ENCODE measurements around the gene KCNH6.

KCNH6 gene

DNA sequence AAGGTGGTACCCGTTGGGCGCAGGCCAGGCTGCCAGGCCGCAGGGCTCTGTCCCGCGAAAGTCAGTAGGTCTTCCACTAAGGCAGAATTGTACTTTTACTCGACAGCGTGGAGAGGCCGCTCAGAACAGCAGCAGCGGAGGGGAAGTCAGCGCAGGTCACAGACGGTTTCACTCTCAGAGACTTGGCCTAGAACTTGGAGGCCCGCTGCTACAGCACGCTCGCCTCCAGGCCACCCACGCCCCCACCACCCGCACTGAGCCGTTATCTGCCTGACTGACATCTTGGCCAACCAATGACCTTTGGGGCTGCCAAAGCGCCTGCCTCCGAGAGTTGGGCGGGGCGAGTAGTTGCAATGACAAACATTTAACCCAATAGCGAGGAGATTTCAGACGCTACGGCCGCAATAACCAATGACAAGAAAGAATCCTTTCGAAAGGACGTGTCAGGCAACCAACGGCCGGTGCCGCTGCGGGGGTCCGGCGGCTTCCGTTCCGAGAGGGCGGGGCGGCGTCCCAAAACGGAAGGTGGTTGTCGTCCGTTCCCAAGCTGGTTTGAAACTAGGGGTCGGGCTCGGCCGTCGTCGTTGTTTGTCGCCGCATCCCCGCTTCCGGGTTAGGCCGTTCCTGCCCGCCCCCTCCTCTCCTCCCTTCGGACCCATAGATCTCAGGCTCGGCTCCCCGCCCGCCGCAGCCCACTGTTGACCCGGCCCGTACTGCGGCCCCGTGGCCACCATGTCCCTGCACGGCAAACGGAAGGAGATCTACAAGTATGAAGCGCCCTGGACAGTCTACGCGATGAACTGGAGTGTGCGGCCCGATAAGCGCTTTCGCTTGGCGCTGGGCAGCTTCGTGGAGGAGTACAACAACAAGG, 27.0 kb downstream of the KCNH6 start, which contains the start of gene DCAF7 (continued):
- TF ChIP-seq, protein P1, sequence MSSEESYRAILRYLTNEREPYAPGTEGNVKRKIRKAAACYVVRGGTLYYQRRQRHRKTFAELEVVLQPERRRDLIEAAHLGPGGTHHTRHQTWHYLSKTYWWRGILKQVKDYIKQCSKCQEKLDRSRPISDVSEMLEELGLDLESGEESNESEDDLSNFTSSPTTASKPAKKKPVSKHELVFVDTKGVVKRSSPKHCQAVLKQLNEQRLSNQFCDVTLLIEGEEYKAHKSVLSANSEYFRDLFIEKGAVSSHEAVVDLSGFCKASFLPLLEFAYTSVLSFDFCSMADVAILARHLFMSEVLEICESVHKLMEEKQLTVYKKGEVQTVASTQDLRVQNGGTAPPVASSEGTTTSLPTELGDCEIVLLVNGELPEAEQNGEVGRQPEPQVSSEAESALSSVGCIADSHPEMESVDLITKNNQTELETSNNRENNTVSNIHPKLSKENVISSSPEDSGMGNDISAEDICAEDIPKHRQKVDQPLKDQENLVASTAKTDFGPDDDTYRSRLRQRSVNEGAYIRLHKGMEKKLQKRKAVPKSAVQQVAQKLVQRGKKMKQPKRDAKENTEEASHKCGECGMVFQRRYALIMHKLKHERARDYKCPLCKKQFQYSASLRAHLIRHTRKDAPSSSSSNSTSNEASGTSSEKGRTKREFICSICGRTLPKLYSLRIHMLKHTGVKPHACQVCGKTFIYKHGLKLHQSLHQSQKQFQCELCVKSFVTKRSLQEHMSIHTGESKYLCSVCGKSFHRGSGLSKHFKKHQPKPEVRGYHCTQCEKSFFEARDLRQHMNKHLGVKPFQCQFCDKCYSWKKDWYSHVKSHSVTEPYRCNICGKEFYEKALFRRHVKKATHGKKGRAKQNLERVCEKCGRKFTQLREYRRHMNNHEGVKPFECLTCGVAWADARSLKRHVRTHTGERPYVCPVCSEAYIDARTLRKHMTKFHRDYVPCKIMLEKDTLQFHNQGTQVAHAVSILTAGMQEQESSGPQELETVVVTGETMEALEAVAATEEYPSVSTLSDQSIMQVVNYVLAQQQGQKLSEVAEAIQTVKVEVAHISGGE (tag by site-specific recombination; conservative IDR thresholded peaks at IDR 0.05; ENCODE audit: low read depth), result peak; percentile 90
- TF ChIP-seq, protein P2, sequence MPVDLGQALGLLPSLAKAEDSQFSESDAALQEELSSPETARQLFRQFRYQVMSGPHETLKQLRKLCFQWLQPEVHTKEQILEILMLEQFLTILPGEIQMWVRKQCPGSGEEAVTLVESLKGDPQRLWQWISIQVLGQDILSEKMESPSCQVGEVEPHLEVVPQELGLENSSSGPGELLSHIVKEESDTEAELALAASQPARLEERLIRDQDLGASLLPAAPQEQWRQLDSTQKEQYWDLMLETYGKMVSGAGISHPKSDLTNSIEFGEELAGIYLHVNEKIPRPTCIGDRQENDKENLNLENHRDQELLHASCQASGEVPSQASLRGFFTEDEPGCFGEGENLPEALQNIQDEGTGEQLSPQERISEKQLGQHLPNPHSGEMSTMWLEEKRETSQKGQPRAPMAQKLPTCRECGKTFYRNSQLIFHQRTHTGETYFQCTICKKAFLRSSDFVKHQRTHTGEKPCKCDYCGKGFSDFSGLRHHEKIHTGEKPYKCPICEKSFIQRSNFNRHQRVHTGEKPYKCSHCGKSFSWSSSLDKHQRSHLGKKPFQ (tag by site-specific recombination; IDR thresholded peaks at IDR 0.05), result no peak
- TF ChIP-seq ZXDB (tag by site-specific recombination; IDR thresholded peaks at IDR 0.05), result peak; percentile 82
- TF ChIP-seq ZNF114 (tag by site-specific recombination; IDR thresholded peaks at IDR 0.05), result no peak
- no peak for TF ChIP-seq ZNF19 (tag by site-specific recombination; IDR thresholded peaks at IDR 0.05; ENCODE audit: low read depth)
- no peak for TF ChIP-seq ZNF292 (tag by site-specific recombination; IDR thresholded peaks at IDR 0.05; ENCODE audit: borderline replicate concordance, low read depth)
- TF ChIP-seq ZNF510 (tag by site-specific recombination; IDR thresholded peaks at IDR 0.05; ENCODE audit: insufficient replicate concordance), result no peak
- no peak for TF ChIP-seq SALL2 (tag by site-specific recombination; IDR thresholded peaks at IDR 0.05; ENCODE audit: borderline replicate concordance)
- TF ChIP-seq ZNF76 (tag by site-specific recombination; IDR thresholded peaks at IDR 0.05; ENCODE audit: borderline replicate concordance, low read depth), result peak; percentile 43
- TF ChIP-seq ZBTB20 (tag by site-specific recombination; IDR thresholded peaks at IDR 0.05), result peak; percentile 63
- peak; percentile 37; the same call in 1 of the 2 replicates for TF ChIP-seq WT1 (tag by site-specific recombination; IDR thresholded peaks at IDR 0.05)
- TF ChIP-seq ZNF768 (tag by site-specific recombination; IDR thresholded peaks at IDR 0.05), result no peak; the same call in 1 of the 2 replicates
- TF ChIP-seq ZNF341 (tag by site-specific recombination; IDR thresholded peaks at IDR 0.05; ENCODE audit: low read depth), result peak; percentile 100
- TF ChIP-seq ZNF561 (tag by site-specific recombination; IDR thresholded peaks at IDR 0.05; ENCODE audit: borderline replicate concordance), result peak; percentile 86; the same call in 1 of the 2 replicates
- 0 out of 2 replicates have a peak, but pooled peaks have one; percentile 5 for TF ChIP-seq INSM2 (tag by site-specific recombination; IDR thresholded peaks at IDR 0.05)
- no peak for TF ChIP-seq ZNF214 (tag by site-specific recombination; IDR thresholded peaks at IDR 0.05; ENCODE audit: borderline replicate concordance)
- TF ChIP-seq PATZ1 (tag by site-specific recombination; IDR thresholded peaks at IDR 0.05), result peak; percentile 96
- TF ChIP-seq ZNF629 (tag by site-specific recombination; IDR thresholded peaks at IDR 0.05), result peak; percentile 46; the same call in 1 of the 2 replicates
- TF ChIP-seq ZBTB17 (tag by site-specific recombination; IDR thresholded peaks at IDR 0.05), result peak; percentile 66
- TF ChIP-seq, protein P3, sequence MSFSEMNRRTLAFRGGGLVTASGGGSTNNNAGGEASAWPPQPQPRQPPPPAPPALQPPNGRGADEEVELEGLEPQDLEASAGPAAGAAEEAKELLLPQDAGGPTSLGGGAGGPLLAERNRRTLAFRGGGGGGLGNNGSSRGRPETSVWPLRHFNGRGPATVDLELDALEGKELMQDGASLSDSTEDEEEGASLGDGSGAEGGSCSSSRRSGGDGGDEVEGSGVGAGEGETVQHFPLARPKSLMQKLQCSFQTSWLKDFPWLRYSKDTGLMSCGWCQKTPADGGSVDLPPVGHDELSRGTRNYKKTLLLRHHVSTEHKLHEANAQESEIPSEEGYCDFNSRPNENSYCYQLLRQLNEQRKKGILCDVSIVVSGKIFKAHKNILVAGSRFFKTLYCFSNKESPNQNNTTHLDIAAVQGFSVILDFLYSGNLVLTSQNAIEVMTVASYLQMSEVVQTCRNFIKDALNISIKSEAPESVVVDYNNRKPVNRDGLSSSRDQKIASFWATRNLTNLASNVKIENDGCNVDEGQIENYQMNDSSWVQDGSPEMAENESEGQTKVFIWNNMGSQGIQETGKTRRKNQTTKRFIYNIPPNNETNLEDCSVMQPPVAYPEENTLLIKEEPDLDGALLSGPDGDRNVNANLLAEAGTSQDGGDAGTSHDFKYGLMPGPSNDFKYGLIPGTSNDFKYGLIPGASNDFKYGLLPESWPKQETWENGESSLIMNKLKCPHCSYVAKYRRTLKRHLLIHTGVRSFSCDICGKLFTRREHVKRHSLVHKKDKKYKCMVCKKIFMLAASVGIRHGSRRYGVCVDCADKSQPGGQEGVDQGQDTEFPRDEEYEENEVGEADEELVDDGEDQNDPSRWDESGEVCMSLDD (tag by site-specific recombination; IDR thresholded peaks at IDR 0.05), result peak; percentile 80
- peak; percentile 95 for TF ChIP-seq GLIS1 (tag by site-specific recombination; IDR thresholded peaks at IDR 0.05)
- no peak for TF ChIP-seq ZNF624 (tag by site-specific recombination; IDR thresholded peaks at IDR 0.05)
- TF ChIP-seq EGR2 (tag by site-specific recombination; IDR thresholded peaks at IDR 0.05; ENCODE audit: low read depth), result peak; percentile 96
- TF ChIP-seq HOXD13 (CRISPR knock-in tag; IDR thresholded peaks at IDR 0.05; ENCODE audit: borderline replicate concordance), result peak; percentile 52; the same call in 1 of the 2 replicates
- no peak for TF ChIP-seq ZNF785 (tag by site-specific recombination; IDR thresholded peaks at IDR 0.05)
- peak; percentile 85 for TF ChIP-seq ZNF777 (tag by site-specific recombination; IDR thresholded peaks at IDR 0.05; ENCODE audit: borderline replicate concordance)
- TF ChIP-seq ZFP3 (tag by site-specific recombination; IDR thresholded peaks at IDR 0.05; ENCODE audit: low read depth), result no peak
- no peak for TF ChIP-seq ZNF658 (tag by site-specific recombination; IDR thresholded peaks at IDR 0.05)
